Esophagus squamous epithelium (tissue), 4 donors: ENCODE data around the gene MOB2.

Experiments
- CTCF ChIP-seq, 6 experiments: fragments of 450-650 bp in 4 of 6; fragments of 200-600 bp in 2 of 6; sonication (generic) in 2 of 6; IDR thresholded peaks; one replicate each; pipeline ENCODE4 v1.5.1; 2016 to 2019; ENCODE audit warnings: antibody characterized with exemption in 6 of 6, mild to moderate bottlenecking in 4 of 6, moderate library complexity in 4 of 6
- POLR2A ChIP-seq, 4 donors: fragments of 450-650 bp; IDR thresholded peaks; one replicate each; pipeline ENCODE4 v1.6.1; 2017; ENCODE audit warnings: antibody characterized with exemption in 4 of 4, mild to moderate bottlenecking in 4 of 4, moderate library complexity in 3 of 4

- TF ChIP-seq CTCF (IDR thresholded peaks at IDR 0.05), result no peak
- no peak for TF ChIP-seq POLR2A (IDR thresholded peaks at IDR 0.05)
These were observed 6.4 kb downstream of the MOB2 start for GRCh38 chr11:1480191-1480554.
